RWPE1 (cell line): ENCODE results near the gene SCYGR5.

ENCODE experiments used
- CTCF ChIA-PET: fragments of 350-600 bp; sonication (Branson Sonifier 250); formaldehyde crosslinking; extraction: SDS; loops from one replicate; lab custom pipeline; 2021; lab: Yijun Ruan, JAX
- POLR2A ChIA-PET: fragments of 400-600 bp; formaldehyde crosslinking; extraction: SDS; loops from one replicate; lab custom pipeline; 2020; ENCODE audit warnings: antibody characterized with exemption; ENCODE audit not compliant: low non-redundant PET; lab: Yijun Ruan, JAX
- DNase-seq: peaks from one replicate; pipeline ENCODE4 v3.0.0; 2012; ENCODE audit warnings: low spot score
- H3K27ac ChIP-seq: fragments of 450-650 bp; 2 replicates; pipeline ENCODE4 v1.5.1; 2017
- CTCF ChIP-seq: fragments of 450-650 bp; conservative IDR thresholded peaks from 2 replicates; pipeline ENCODE4 v1.5.1; 2017; ENCODE audit warnings: low read depth, mild to moderate bottlenecking

SCYGR5 gene

GRCh38 chr2:227713291-227713690 lies 46.7 kb downstream of the SCYGR5 start:
- DNase-seq = no peak
- no peak for TF ChIP-seq CTCF
- CTCF ChIA-PET = no interaction called here
- POLR2A ChIA-PET = no interaction called here
- no peak overlapping the region for H3K27ac ChIP-seq

- no peak overlapping the region for H3K27ac ChIP-seq
- POLR2A ChIA-PET = no interaction called here
- CTCF ChIA-PET = interaction anchor here (0.6 kb wide), 1 partner anchor 293 kb away, joined by 4 read pairs; no protein-coding TSS in a partner anchor
- no peak for TF ChIP-seq CTCF
- DNase-seq = no peak
Observed at GRCh38 chr2:227716501-227716900, 49.9 kb downstream of the SCYGR5 start.
